ENCODE results near the gene AKAP7.
"Not testable (repeated sequence)": the region's sequence is repeated elsewhere in the genome, so short reads cannot be mapped to it uniquely, and the experiment has no call there.

AKAP7 gene

DNA sequence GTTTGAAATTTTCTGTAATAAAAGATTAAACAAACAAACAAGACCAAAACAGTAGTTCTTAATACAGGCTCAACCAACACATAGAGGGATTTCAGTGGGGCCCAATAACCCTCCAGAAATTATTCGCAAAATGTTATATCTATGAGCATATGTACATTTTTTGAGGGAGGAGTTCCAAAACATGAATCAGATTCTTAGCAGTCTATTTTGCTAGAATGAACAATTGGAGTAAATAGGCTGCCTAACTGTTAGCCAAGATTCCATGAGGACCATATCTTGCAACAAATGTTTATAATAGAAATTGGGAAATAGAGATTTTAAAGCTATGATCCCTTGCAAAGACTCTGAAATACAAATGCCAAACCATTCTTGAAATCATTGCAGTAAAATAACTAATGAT lies 186.3 kb downstream of the AKAP7 start:
- H3K4me3 ChIP-seq (ENCODE audit: control insufficient read depth, low read depth, low read length), result no peak overlapping the region
- no peak for DNase-seq (ENCODE audit: low read depth)
- no peak for TF ChIP-seq CTCF (IDR thresholded peaks at IDR 0.05; ENCODE audit: control insufficient read depth, insufficient read depth, low read depth, low read length, missing control alignments)

- no peak for DNase-seq (ENCODE audit: low read depth)
- no peak overlapping the region for H3K4me3 ChIP-seq (ENCODE audit: control insufficient read depth, low read depth, low read length)
- TF ChIP-seq CTCF (IDR thresholded peaks at IDR 0.05; ENCODE audit: control insufficient read depth, insufficient read depth, low read depth, low read length, missing control alignments), result no peak
Measured at GRCh38 chr6:131322125-131322524, 186.9 kb downstream of the AKAP7 start.

- not testable (repeated sequence) for H3K4me3 ChIP-seq (ENCODE audit: control insufficient read depth, low read depth, low read length); DNase-seq (ENCODE audit: low read depth)
Measured at GRCh38 chr6:131325669-131326068, 190.4 kb downstream of the AKAP7 start.

GRCh38 chr6:131328727-131329126 lies 193.5 kb downstream of the AKAP7 start:
- not testable (repeated sequence) for H3K4me3 ChIP-seq (ENCODE audit: control insufficient read depth, low read depth, low read length); DNase-seq (ENCODE audit: low read depth)

DNA sequence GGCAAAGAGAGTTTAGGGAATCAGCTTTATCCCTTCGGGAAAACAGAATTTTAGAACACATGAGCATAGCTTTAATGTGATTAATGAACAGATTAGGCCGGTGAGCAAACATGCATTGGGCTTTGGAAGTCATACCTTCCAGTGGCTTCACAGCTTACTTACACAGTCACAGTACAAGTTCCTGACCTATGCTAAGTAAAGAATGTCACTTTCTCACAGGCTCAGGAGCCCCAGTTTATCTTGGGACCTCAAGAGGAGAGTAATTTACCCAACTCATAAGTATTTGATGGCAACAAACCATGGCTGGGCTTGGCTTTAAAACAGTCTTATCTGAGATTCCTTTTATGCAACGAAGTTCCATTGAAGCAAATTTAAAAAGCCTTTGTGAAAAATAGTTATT lies 195.9 kb downstream of the AKAP7 start:
- DNase-seq (ENCODE audit: low read depth), result no peak
- no peak overlapping the region for H3K4me3 ChIP-seq (ENCODE audit: control insufficient read depth, low read depth, low read length)
- TF ChIP-seq CTCF (IDR thresholded peaks at IDR 0.05; ENCODE audit: control insufficient read depth, insufficient read depth, low read depth, low read length, missing control alignments), result no peak

DNA sequence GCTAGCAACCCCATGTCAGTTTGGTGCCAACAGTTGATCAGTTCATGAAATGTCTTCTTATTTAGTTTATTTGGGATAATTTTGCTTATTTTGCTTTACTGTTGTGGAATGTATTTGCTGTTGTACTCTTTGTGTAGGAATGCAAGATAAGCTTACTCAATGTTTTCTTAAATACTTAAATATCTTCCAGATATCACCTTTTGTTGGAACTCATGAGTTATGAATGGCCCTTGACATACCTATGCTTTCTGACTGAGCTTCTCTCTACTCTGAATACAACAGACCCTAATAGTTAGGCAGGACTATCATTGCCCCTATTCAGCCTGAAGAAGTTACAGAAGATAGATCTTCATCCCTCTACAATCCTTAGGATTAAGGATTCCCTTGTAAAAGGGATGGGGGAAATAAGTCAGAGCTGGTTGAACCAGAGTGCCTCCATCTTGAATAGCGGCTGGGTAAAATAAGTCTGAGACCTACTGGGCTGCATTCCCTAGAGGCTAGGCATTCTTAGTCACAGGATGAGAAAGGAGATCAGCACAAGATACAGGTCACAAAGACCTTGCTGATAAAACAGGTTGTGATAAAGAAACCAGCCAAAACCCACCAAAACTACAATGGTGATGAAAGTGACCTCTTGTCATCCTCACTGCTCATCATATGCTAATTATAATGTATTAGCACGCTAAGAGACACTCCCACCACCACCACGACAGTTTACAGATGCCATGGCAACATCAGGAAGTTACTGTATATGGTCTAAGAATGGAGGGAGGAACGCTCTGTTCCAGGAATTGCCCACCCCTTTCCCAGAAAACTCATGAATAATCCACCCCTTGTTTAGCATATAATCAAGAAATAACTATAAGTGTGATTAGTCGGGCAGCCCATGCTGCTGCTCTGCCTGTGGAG lies 196.9 kb downstream of the AKAP7 start:
- TF ChIP-seq CTCF (IDR thresholded peaks at IDR 0.05; ENCODE audit: control insufficient read depth, insufficient read depth, low read depth, low read length, missing control alignments), result no peak
- no peak overlapping the region for H3K4me3 ChIP-seq (ENCODE audit: control insufficient read depth, low read depth, low read length)
- no peak for DNase-seq (ENCODE audit: low read depth)
